Measurements from ENCODE around the gene PPIG. TPM values are rescaled to one million over a fixed set of nuclear protein-coding genes. Genes with fewer than 3 reads are reported as not detected.

Gene PPIG
- polyA plus RNA-seq, 1 of the 3 experiments (the other 2 are of a cell fraction) = 8.3 TPM

DNA sequence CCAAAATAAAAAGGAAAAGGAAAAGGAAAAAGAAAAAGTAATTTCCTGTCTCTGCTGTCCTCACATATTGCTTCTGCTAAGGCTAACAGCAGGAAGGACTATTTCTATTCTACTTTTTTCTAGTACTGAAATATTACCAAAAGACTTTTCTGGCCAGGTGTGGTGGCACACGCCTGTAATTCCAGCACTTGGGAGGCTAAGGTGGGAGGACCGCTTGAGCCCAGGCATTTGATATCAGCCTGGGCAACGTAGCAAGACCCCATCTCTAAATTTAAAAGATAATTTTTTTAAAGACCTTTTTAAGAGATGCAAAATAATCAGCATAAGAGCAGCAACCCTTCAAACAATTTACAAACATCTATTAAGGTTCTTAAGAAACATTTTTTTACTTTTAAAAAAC lies 41.7 kb upstream of the PPIG start:
- no peak overlapping the region for H2AFZ ChIP-seq (ENCODE audit: low read depth)
- H3K9me2 ChIP-seq = no peaks in the 10 kb centered on the region
- WGBS (ENCODE audit: low lambda C conversion rate) = 95% methylated on average over 3 of the region's 3 CpGs
- no peak for TF ChIP-seq GATA2 (CRISPR knock-in tag; IDR thresholded peaks at IDR 0.05)
- TF ChIP-seq POLR2AphosphoS5 (IDR thresholded peaks at IDR 0.05; ENCODE audit: low read depth, low read length) = no peak
- no peak for TF ChIP-seq SMC3 (IDR thresholded peaks at IDR 0.05; ENCODE audit: low read depth, low read length)
- TF ChIP-seq, protein P1, sequence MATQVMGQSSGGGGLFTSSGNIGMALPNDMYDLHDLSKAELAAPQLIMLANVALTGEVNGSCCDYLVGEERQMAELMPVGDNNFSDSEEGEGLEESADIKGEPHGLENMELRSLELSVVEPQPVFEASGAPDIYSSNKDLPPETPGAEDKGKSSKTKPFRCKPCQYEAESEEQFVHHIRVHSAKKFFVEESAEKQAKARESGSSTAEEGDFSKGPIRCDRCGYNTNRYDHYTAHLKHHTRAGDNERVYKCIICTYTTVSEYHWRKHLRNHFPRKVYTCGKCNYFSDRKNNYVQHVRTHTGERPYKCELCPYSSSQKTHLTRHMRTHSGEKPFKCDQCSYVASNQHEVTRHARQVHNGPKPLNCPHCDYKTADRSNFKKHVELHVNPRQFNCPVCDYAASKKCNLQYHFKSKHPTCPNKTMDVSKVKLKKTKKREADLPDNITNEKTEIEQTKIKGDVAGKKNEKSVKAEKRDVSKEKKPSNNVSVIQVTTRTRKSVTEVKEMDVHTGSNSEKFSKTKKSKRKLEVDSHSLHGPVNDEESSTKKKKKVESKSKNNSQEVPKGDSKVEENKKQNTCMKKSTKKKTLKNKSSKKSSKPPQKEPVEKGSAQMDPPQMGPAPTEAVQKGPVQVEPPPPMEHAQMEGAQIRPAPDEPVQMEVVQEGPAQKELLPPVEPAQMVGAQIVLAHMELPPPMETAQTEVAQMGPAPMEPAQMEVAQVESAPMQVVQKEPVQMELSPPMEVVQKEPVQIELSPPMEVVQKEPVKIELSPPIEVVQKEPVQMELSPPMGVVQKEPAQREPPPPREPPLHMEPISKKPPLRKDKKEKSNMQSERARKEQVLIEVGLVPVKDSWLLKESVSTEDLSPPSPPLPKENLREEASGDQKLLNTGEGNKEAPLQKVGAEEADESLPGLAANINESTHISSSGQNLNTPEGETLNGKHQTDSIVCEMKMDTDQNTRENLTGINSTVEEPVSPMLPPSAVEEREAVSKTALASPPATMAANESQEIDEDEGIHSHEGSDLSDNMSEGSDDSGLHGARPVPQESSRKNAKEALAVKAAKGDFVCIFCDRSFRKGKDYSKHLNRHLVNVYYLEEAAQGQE (IDR thresholded peaks at IDR 0.05; ENCODE audit: low read depth, low read length) = no peak
- TF ChIP-seq FOXJ3 (CRISPR knock-in tag; IDR thresholded peaks at IDR 0.05) = no peak
- TF ChIP-seq GABPA (IDR thresholded peaks at IDR 0.05; ENCODE audit: low read depth) = no peak
- TF ChIP-seq TCF12 (IDR thresholded peaks at IDR 0.05) = no peak
- TF ChIP-seq YY1 (IDR thresholded peaks at IDR 0.05; ENCODE audit: low read depth) = no peak
- TF ChIP-seq NFIC (IDR thresholded peaks at IDR 0.05; ENCODE audit: borderline replicate concordance) = no peak
- TF ChIP-seq, protein P2, sequence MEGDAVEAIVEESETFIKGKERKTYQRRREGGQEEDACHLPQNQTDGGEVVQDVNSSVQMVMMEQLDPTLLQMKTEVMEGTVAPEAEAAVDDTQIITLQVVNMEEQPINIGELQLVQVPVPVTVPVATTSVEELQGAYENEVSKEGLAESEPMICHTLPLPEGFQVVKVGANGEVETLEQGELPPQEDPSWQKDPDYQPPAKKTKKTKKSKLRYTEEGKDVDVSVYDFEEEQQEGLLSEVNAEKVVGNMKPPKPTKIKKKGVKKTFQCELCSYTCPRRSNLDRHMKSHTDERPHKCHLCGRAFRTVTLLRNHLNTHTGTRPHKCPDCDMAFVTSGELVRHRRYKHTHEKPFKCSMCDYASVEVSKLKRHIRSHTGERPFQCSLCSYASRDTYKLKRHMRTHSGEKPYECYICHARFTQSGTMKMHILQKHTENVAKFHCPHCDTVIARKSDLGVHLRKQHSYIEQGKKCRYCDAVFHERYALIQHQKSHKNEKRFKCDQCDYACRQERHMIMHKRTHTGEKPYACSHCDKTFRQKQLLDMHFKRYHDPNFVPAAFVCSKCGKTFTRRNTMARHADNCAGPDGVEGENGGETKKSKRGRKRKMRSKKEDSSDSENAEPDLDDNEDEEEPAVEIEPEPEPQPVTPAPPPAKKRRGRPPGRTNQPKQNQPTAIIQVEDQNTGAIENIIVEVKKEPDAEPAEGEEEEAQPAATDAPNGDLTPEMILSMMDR (IDR thresholded peaks at IDR 0.05) = no peak
- TF ChIP-seq, protein P3, sequence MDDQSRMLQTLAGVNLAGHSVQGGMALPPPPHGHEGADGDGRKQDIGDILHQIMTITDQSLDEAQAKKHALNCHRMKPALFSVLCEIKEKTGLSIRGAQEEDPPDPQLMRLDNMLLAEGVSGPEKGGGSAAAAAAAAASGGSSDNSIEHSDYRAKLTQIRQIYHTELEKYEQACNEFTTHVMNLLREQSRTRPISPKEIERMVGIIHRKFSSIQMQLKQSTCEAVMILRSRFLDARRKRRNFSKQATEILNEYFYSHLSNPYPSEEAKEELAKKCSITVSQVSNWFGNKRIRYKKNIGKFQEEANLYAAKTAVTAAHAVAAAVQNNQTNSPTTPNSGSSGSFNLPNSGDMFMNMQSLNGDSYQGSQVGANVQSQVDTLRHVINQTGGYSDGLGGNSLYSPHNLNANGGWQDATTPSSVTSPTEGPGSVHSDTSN (IDR thresholded peaks at IDR 0.05) = no peak
- TF ChIP-seq TAF1 (IDR thresholded peaks at IDR 0.05; ENCODE audit: borderline replicate concordance, low read depth, low read length) = no peak
- TF ChIP-seq EP300 (IDR thresholded peaks at IDR 0.05; ENCODE audit: borderline replicate concordance in 1 of 2, low read depth in 1 of 2, low read length in 1 of 2) = no peak
- TF ChIP-seq, protein P4, sequence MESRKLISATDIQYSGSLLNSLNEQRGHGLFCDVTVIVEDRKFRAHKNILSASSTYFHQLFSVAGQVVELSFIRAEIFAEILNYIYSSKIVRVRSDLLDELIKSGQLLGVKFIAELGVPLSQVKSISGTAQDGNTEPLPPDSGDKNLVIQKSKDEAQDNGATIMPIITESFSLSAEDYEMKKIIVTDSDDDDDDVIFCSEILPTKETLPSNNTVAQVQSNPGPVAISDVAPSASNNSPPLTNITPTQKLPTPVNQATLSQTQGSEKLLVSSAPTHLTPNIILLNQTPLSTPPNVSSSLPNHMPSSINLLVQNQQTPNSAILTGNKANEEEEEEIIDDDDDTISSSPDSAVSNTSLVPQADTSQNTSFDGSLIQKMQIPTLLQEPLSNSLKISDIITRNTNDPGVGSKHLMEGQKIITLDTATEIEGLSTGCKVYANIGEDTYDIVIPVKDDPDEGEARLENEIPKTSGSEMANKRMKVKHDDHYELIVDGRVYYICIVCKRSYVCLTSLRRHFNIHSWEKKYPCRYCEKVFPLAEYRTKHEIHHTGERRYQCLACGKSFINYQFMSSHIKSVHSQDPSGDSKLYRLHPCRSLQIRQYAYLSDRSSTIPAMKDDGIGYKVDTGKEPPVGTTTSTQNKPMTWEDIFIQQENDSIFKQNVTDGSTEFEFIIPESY (IDR thresholded peaks at IDR 0.05; ENCODE audit: borderline replicate concordance, low read depth) = no peak
- H3K36me3 ChIP-seq (replicated peaks in 1 of 2; ENCODE audit: control insufficient read depth in 1 of 2, insufficient read depth in 2 of 2, low read length in 1 of 2) = peaks cover 16 to 37% of the 10 kb centered on the region in 2 experiments
- CTCF ChIA-PET = no interaction called here
- no peaks in the 10 kb centered on the region for H3K27me3 ChIP-seq (ENCODE audit: insufficient read depth)
- H3K4me3 ChIP-seq (ENCODE audit: low read depth in 2 of 2, low read length in 1 of 2) = no peak overlapping the region
- DNase-seq = no peak
- H3K4me2 ChIP-seq = no peak overlapping the region
- H3K4me1 ChIP-seq (ENCODE audit: control insufficient read depth in 1 of 2, insufficient read depth in 2 of 2, low read depth in 1 of 2, low read length in 1 of 2) = no peaks in the 10 kb centered on the region; a peak in 1 of 4 replicates
- H3K27ac ChIP-seq (ENCODE audit: low read depth in 2 of 2, low read length in 1 of 2) = no peak overlapping the region
- no peak overlapping the region for H3K9ac ChIP-seq
- H3K9me3 ChIP-seq = no peaks in the 10 kb centered on the region
- no peaks in the 10 kb centered on the region for H3F3A ChIP-seq (replicated peaks; ENCODE audit: insufficient read depth)
- H4K20me1 ChIP-seq (ENCODE audit: insufficient read depth) = no peaks in the 10 kb centered on the region
- POLR2A ChIA-PET = no interaction called here
- no peaks in the 10 kb centered on the region for H3K79me2 ChIP-seq (ENCODE audit: insufficient read depth)
